ENCODE results near the gene DYNC2H1.

DNA sequence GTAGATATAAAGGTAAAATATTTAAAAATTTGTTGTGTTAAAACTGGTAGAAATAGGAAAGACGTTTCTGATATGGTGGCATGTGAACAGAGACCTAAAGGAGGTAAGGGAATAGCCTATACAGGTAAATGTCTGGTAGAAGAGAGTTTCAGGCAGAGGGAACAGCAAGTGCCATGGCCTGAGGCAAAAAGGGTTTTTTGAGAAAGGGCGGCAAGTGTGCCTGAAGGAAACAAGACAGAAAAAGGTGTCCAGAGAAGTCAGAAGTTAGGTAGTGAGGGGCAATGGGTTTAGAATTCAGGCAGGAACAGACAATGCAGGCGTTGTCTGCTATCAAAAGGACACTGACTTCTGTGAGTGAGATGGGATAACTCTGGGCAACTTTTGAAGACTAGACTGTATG, 339.7 kb downstream of the DYNC2H1 start:
- TF ChIP-seq, protein P1, sequence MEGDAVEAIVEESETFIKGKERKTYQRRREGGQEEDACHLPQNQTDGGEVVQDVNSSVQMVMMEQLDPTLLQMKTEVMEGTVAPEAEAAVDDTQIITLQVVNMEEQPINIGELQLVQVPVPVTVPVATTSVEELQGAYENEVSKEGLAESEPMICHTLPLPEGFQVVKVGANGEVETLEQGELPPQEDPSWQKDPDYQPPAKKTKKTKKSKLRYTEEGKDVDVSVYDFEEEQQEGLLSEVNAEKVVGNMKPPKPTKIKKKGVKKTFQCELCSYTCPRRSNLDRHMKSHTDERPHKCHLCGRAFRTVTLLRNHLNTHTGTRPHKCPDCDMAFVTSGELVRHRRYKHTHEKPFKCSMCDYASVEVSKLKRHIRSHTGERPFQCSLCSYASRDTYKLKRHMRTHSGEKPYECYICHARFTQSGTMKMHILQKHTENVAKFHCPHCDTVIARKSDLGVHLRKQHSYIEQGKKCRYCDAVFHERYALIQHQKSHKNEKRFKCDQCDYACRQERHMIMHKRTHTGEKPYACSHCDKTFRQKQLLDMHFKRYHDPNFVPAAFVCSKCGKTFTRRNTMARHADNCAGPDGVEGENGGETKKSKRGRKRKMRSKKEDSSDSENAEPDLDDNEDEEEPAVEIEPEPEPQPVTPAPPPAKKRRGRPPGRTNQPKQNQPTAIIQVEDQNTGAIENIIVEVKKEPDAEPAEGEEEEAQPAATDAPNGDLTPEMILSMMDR (optimal IDR thresholded peaks at IDR 0.05 in 1 of 3, IDR thresholded peaks at IDR 0.05 in 1 of 3, conservative IDR thresholded peaks at IDR 0.05 in 1 of 3; ENCODE audit: extremely low read depth in 1 of 3, insufficient read depth in 2 of 3, low read length in 3 of 3) = no peak
- TF ChIP-seq EZH2 (IDR thresholded peaks at IDR 0.05; ENCODE audit: low read length) = no peak
